Activated CD8-positive, alpha-beta memory T cell treated with anti-CD3 and anti-CD28 coated beads for 1 hour (primary cell): ENCODE results near the gene SOX2.

Experiments used
- DNase-seq, 2 donors: peaks; one replicate each; pipeline ENCODE4 v3.0.0-alpha.2; 2020; ENCODE audit warnings: low read depth in 1 of 2; ENCODE audit errors: extremely low read depth in 1 of 2

SOX2 gene

GRCh38 chr3:181722156-181722555, 10.4 kb downstream of the SOX2 start:
- no peak for DNase-seq

- no peak for DNase-seq
Observed at GRCh38 chr3:181722766-181723425, 11.2 kb downstream of the SOX2 start.

DNA sequence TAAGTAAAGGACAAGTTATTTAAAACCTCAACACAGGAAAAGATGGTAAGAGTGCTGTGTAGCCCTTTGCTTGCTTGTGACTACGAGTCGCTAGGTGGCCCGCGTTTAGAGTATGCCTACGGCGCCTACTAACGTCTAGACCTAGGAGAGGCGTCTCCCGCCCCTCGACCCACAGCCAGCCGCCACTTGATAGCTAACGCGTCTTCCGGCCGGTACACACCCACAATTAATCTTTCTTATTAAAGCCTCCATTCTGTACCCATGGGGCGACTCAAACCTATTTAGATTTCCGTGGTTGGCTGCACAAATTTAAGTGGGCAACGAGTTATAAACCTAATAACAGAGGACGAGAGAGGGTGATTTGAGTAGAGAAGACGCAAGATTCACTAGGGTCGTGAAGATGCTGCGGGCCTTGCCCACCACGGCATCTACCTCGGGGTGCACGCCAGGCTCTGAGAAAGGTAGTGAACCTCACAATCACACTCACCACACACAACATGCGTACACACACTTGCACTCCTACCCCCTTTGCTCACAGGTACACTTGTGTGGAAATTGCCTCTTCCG, 12.0 kb downstream of the SOX2 start:
- DNase-seq = no peak

- no peak for DNase-seq
Observed at GRCh38 chr3:181724192-181724965, 12.7 kb downstream of the SOX2 start.

GRCh38 chr3:181725131-181725731, 13.5 kb downstream of the SOX2 start:
- no peak for DNase-seq

- DNase-seq = no peak
Observed at GRCh38 chr3:181725830-181726229, 14.1 kb downstream of the SOX2 start.

DNA sequence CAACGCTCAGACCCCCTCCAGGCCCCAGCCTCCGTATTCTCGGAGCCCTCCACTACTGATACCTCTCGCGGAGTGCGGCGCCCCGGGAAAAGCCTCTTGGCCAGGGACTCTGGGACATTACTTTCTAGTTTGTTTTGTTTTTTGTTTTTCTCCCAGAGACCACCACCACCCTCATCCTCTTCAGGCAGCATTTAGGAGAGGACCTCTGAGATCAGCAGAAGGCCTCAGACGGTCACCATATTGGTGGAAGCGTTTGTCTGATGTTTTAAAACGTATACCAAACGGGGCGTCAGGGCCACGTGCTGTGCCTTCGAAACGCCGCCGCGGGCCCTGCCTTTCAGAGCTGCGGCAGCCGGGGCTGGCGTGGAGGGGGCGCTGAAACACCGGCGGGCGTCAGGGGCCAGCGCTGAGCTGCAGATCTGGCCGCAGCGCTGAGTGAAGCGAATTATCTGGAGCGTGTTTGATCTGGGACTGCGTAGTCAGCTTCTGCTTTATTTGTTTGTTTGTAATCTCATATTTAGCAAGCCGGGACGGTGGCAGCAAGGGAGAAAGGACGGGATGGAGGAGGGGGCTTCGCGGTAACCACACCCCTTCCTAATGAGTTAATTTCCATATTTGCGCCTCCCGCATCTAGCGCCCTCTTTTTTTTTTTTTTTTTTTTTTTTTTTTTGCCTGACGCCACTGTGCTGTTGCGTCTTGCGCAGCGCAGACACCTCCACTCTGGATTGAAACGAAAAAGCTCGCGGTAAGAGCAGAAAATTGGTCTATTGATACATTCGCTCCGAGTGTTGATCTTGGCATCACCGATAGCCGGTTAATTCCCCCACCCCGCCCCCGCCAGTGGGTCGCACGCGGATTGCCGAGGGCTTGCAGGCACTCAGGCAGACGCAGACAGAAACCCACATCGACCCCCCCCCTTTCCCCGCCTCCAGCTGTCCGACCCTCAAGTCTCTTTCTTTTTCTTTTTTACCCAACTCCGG, 14.9 kb downstream of the SOX2 start:
- no peak for DNase-seq

DNA sequence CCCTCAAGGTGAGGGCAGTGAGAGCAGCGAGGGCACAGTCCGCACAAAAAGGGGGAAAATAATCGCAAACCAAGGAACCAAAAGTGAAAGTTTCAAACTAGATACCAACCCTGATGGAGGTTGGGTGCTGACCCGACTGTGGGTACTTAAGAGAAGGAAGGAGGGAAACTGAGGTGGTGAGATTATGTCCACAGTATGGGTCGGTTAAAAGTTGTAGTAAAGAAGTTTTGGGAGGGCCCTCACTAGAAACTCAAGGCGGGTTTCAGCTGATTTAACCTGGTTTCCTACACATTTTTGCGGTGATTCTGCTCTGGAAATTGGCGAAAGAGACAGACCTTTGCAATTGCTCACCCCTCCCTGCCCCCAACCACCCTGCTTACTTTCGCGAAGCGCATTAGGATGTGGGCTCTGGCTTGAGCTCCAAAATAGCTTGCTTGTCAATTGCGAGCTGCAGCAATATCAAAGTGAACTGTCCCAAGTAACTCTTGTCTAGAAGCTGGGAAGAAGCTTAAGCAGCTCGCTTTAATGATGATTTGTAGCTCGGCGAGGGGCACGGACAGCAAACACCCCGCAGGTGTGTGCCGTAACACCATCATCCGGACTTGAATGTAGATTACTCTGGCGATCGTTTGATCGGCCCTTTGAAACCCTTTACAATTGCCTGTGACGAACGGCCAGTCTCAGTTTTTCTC, 15.8 kb downstream of the SOX2 start:
- no peak for DNase-seq

- no peak for DNase-seq
Observed at GRCh38 chr3:181728470-181729340, 17.0 kb downstream of the SOX2 start.

DNA sequence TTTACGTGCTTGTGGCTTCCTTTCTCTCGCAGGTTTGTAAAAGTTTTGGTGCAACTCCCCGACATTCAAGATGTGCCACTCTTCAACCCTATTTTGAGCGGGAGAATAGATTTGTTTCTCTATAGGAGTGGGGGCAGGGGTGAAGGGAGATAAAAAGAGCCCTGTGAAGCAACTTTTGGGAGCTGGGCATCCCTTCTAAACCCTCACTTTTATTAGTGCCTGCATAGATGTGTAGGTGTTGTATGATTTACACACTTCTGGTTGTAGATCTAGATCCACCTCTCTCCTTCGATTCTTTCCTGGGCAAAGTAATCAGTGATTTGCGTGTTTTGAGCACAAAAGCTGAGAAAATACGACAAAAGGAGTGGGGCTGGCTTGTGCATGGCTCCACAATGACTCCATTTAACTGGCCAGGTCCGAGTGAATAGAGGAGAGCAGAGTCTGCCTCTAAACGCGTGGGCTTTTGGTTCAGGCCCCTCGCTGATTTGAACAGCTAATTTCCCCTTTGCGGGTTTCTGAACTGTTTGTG, 17.7 kb downstream of the SOX2 start:
- DNase-seq = no peak

- DNase-seq = no peak
Observed at GRCh38 chr3:181730316-181730715, 18.6 kb downstream of the SOX2 start.

DNA sequence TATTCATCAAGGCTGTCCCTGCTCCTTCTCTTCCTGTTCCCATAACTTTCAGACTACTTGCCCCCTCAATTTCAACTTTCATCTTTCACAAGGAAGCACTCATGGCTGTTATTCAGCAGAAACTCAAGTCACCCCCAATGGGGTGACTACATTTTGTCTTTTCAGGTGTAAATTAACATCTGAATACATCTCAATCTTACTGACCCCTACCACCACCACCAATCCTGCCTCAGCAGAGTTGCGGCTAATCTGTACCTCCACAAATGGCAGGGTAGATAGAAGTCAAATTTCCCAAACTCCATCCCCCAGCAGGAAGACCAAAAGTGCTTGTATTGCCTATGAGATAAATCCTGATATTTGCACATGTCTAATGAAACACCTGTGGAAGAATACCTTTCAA, 19.2 kb downstream of the SOX2 start:
- no peak for DNase-seq

GRCh38 chr3:181735911-181736310, 24.2 kb downstream of the SOX2 start:
- no peak for DNase-seq

- no peak for DNase-seq
Observed at GRCh38 chr3:181738551-181738950, 26.8 kb downstream of the SOX2 start.

DNA sequence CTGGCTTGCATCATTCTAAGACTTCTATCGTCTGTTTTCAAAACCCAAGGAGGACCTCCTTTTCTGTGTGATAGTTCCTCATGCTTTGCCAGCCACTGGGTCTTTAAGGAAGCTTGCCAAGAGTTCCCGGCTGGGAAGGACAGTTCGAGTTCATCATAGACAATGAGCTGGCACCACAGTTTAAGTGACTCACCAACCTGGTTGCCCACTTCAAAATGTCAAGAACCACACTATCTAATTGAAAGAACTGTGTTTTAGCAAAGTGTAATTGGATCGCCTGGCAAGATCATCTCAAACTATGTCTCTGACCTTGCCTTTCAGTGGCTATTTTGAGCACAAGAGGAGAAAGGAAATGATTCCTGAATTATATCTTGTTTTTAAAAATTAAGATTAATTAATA, 27.9 kb downstream of the SOX2 start:
- no peak for DNase-seq

- DNase-seq = no peak
Observed at GRCh38 chr3:181741417-181741816, 29.7 kb downstream of the SOX2 start.

GRCh38 chr3:181752202-181752671, 40.5 kb downstream of the SOX2 start:
- no peak for DNase-seq

DNA sequence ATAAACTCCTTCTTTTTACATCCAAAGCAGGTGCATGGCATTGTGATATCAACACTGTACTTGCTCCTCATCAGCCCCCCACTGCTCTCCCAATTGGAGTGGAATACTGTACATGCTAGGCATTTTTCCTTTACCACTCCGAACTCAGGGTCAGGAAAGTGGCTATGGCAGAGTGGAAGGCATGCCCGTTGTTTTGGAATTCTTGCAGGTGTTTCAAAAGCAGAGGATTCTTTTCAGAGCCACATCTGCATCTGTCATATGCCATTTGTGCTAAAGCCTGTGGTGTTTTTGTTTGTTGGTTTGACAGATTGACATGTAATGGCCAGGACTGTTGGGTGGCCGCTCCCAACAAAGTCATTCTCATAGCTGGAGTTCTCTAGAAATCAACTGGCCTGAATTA, 41.7 kb downstream of the SOX2 start:
- no peak for DNase-seq

- DNase-seq = no peak
Observed at GRCh38 chr3:181755959-181756358, 44.2 kb downstream of the SOX2 start.
